Colon (tissue), 2 donors: ENCODE measurements around the gene POLR2L.

Source experiments
- FAIRE-seq: peaks from 2 replicates; lab custom pipeline; 2012; peaks lifted over from hg19 to GRCh38; lab: Jason Lieb, UNC
- donor health status: control.
- donor health status: control.

POLR2L gene

DNA sequence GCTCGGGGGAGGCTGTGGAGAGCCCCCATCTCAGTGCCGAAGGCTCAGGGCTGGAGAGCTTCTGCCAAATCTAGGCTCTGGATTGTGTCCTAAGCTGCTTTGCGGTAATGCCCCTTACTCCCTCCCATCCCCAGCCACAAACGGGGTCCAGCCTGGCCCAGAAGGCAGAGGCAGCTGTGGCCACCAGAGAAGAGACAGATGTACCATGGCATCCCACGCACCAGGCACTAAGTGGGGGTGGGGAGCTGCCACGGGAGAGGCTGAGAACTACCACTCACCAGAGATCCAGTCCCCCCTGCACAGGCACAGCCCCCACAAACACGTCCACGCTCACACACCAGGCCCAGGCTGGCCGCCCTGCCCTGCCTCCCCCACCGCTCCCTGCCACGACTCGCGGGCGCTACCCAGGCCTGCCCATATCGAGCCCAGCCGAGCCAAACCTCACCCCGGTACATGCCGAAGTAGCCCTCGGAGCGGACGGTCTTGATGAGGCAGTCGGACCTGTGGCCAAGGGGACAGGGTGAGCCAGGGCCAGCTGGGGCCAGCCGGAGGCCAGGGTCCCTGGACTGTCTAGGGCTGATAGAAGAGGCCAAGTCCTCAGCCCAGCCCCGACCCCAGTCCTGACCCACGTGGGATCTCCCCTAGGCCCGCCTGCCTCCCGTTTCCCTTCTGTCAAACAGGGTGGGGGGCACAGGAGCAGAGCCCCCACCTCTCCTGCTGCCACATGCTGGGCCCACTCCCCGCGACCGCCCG, 48.1 kb downstream of the POLR2L start:
- no peak for FAIRE-seq

DNA sequence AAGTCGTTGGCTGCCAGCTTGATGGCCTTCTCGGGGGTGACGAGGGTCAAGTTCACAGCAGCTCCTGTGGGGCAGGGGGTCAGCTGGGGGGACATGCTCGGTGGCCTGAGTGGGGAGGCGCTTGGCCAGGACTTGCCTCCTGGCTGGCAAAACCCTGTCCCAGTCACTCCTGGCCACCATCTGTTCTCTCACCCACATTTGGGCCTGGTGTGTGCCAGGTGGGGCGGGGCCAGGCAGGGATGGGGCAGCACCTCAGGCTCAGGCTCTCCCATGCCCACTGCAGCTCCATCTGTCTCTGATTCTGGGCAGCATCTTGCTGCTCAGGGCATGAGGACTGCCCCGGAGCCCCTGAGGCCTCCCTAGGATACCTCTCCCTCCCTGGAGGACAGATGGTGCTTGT, 48.8 kb downstream of the POLR2L start:
- FAIRE-seq, result no peak

DNA sequence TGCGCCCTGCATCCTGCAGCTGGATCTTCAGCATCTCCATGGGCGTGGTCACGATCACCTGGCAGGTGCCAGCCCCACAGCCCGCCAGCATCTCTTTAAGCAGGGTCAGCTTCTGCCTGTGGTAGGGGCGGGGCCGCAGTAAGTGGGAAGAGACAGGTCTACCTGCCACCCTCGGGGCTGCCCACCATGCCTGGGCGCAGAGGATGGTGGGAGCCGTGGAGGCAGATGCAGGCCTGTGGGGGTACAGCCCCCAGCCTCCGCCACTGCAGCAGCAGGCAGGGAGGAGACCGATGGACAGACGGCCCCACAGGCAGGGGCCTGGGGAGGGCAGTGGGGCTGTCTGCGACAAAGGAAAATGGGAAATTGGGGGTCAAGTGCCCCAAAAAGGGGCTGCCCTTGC, 49.5 kb downstream of the POLR2L start:
- FAIRE-seq, result no peak

DNA sequence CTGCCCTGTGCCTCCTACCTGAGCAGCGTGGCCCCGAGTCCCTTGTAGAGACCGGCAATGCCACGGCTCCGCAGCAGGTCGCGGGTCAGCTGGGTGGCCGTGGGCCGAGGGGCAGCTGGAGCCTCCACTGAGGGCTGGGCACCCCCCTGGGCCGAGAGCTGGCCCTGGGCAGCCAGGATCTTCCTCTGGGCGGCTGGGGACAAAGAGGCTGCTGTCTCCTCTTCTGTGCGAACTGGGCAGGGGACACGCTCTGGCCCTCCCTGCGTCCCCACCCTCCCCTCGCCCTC, 49.9 kb downstream of the POLR2L start:
- no peak for FAIRE-seq

DNA sequence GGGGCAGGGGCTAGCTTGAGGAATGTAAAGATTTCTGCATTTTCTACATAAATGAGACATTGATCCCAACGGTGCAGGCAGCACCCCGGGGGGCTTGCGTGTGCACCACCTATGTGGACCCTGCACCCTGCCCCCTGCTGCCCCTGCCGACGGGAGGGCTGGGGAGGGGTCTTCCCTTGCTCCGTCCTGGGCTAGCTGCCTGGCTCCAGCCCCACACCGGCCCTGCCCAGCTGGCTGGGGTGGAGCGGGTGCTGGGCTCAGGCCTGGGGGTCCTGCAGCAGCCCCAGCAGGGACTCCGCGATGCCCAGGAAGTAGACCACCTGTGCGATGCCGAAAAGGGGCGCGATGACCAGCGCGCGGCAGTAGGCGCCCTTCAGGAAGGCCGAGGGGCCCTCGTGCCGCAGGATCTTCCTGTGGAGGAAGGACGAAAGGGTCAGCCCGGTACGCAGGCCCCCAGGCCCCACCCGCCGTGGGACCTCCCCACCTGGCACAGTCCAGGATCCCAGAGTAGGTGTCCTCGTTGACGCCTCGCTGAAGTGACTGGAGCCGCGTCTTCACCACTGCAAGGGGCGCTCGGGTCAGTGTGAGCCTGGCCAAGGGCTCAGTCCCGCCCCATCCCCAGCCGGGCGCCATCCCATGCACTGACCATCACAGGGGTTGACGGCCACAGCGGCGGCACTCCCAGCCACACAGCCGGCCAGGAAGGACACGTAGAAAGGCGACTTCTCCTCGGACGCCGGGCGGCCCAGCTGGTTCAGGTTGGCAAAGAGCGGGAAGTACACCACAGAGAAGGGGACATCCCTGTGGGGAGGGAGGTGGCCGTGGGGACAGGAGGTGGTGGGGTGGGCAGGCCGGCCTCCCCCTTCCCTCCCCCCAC, 50.4 kb downstream of the POLR2L start:
- no peak for FAIRE-seq

DNA sequence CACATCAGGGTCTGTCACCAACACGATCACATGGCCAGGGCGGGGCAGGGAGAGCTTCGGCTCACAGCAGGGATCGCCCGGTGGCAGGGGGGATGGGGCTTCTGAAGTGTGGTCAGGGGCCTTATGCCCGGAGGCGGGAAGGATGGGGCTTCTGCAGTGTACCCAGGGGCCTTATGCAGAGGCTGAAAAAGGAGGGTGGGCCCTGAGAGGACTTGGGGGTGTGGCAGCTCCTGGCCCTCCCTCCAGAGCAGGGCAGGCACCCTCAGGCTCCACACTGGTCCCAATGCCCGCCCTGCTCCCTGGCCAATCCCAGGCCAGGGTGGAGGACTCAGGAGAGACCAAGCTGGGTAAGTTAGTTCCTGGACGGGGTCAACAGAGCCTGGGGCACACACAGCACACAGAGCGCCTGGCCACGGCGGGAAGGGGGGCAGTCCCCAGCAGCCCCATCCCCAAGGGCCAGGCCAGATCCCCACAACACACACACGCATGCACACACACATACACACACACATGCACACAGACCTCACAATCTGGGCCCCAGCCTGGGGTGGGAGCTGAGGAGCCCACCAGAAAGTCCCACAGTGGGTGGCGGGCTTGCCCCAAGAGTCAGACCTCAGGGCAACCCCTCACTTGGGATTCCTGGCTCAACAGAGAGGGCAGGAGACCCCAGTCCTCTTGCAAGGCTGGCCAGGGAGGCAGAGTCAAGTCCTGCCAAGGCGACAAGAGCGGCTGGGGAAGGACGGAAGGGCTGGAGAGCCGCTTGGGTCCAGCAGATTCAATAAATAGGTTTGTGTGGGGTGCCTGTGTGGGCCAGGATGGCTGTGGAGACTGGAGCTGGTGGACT, 51.4 kb downstream of the POLR2L start:
- no peak for FAIRE-seq

DNA sequence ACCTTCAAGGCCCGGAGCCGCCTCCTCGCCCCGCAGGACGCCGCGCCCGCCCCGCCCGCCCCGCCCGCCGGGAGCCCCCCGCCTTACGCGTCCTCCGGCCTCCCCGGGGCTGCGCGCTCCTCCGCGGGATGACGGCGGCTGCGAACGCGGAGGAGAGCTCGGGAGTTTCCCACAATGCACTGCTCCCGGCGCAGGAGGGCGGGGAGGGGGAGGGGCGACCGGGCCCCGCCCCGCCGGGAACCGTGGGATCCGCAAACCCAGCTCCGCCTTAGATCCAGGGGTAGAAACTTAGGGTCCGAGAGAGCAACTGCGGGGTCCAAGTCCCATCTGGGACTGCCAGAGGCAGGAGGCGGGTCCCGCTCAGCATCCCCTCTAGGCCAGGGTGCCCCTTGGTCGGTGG, 52.4 kb downstream of the POLR2L start, which contains the start of gene CEND1:
Gene CEND1 (minus strand): TSS at position 148 of the 400 bp plus-strand sequence. CDS start 1,514 bp downstream, outside the sequence.
- no peak for FAIRE-seq
